Ovary (tissue), 3 donors: Measurements from ENCODE around the gene GLIPR1.

Experiments used
- EP300 ChIP-seq: sonication (generic); formaldehyde crosslinking; IDR thresholded peaks from one replicate; pipeline ENCODE4 v1.6.1; 2017; ENCODE audit warnings: antibody characterized with exemption
- POLR2A ChIP-seq: fragments of 450-650 bp; IDR thresholded peaks from one replicate; pipeline ENCODE4 v1.6.1; 2017; ENCODE audit warnings: antibody characterized with exemption, mild to moderate bottlenecking, moderate library complexity
- TF ChIP-seq, protein P1 (sequence below), 3 donors: fragments of 450-650 bp in 2 of 3; fragments of 200-600 bp in 1 of 3; IDR thresholded peaks; one replicate each; pipeline versions ENCODE4 v1.5.1 to v1.8.0; 2016 to 2022; ENCODE audit warnings: antibody characterized with exemption in 3 of 3, mild to moderate bottlenecking in 1 of 3
- donor health status: DM: no; HTN: no; CAD: no.

DNA sequence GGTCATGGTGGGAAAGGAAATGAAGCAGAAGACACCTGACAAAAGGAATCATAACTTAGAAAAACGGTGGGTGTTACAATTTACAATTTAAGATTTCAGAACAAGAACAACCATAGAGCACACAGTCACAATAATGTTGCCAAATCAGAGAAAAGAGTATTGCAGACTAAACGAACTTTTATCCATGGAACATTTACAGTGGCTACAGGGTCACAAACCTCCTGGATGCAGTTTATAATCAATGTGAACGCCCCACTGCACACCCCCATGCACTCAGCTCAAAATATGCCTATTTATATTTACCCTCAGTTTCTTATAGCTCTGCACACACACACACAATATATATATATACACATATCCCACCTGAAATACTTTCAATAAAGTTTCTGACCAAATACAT is 22.9 kb downstream of the GLIPR1 start:
- TF ChIP-seq, protein P1, sequence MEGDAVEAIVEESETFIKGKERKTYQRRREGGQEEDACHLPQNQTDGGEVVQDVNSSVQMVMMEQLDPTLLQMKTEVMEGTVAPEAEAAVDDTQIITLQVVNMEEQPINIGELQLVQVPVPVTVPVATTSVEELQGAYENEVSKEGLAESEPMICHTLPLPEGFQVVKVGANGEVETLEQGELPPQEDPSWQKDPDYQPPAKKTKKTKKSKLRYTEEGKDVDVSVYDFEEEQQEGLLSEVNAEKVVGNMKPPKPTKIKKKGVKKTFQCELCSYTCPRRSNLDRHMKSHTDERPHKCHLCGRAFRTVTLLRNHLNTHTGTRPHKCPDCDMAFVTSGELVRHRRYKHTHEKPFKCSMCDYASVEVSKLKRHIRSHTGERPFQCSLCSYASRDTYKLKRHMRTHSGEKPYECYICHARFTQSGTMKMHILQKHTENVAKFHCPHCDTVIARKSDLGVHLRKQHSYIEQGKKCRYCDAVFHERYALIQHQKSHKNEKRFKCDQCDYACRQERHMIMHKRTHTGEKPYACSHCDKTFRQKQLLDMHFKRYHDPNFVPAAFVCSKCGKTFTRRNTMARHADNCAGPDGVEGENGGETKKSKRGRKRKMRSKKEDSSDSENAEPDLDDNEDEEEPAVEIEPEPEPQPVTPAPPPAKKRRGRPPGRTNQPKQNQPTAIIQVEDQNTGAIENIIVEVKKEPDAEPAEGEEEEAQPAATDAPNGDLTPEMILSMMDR (IDR thresholded peaks at IDR 0.05) = no peak
- TF ChIP-seq POLR2A (no peak), EP300 (no peak)
